HL-60/S4 (cell line): ENCODE results near the gene FAM200C.

Source experiments
- in situ Hi-C: fragments of 300-500 bp; cut with MboI; formaldehyde crosslinking; loops from 2 replicates; pipeline ENCODE4 v1.14.3; 2022; ENCODE audit warnings: low sequenced_read_pairs

FAM200C gene

DNA sequence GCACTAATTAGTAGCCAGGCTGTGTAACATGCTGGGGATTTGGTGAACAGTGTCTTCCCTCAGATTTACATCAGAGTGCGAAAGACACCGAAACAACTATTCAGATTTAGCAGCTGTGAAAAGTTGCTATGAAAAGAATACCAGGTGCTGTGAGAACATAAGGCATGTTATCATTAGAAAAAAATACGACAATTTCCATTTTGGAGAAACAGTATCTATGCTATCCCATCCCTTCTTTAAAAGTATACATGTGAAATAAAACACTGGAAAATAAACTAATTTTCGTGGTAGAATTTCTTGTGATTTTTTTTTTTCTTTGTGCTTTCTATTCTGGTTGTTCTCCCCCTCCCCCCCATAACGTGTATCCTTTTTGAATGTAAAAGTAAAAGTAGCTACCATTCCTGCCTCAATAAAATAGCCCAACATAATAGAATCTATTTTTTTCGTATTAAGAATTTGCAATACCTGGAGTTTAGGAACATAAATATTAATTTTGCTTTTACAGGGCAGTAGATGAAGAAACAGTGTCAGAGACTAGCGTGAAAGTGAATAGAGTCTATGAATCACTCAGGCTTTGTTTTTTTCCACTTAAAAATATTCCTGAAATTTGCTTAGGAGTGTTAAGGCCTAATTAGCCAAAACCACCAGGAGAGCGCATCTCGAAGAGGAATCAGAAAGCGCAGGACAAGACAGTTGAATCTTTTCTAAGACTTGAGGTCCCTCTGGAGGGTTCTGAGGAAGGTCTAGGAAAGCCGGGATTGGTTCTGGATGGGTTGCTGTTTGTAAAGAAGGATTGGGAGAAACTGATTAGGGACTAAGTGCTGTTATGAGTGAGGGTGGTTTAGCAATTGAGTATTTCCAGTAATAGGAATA lies 19.8 kb upstream of the FAM200C start:
- in situ Hi-C loops: no loop called here

DNA sequence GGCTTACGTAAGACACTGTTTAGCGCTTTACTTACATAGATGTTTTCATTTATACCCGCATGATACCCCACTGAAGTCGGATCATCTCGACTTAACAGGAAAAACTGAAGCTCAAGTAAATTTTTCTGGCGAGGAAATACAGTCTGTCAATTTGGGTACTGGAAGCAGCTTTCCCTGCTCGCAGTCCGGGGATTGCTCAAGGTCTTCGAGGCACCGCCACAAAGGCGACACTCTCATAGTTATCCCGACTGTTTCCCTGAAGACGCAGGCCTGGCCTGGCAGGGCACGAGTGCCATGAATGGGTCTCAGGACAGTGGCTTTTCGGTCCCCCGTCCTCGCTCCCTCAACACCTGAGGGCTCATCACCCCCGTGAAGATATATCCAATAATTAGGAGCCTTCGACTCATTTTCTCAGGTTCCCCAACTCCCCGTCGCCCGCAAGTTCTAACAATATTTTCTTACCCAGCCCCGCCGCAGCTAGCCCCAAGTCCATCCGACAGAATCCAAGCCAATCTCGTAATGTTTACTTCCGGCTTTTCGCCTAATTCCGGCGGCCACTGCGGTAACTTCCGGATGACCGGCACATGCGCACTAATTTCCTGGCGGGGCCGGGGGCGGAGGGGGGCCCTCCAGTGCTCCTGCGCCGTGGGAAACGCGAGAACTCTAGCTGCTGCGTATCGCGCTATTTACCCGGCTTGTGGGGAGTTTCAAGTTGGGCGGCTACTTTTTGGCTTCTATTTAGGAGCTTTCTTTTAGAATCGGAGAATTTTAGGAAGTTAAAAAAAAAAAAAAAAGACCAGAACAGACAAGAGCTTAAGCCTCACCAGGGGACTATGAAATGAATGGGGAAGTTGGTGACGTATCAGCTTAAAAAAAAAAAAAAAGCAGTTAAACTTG lies 19.0 kb upstream of the FAM200C start, which contains the start of gene SLU7:
SLU7 (minus strand) TSS at position 521 of the 897 bp plus-strand sequence. CDS start 3,787 bp downstream, outside the sequence.
- in situ Hi-C loops: no loop called here

DNA sequence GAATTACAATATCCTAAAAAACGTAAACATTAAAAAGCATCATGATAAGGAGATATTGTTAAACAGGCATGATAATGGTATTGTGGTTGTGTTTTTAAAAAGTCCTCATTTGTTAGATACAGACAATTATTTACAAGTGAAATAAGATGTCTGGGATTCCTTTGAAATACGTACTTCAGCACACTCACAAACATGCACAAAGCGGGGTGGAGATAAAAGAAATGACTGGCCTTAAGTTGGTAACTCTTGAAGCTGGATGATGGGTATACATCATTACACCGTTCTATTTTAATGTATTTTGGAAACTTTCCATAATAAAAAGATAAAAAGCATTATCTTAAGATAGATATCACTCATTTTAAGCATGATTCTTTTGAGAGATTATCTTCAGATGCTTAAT lies 1.0 kb downstream of the FAM200C start:
- in situ Hi-C loops: no loop called here

- in situ Hi-C loops: no loop called here
These were observed 2.4 kb downstream of the FAM200C start for GRCh38 chr5:160397492-160397891.

DNA sequence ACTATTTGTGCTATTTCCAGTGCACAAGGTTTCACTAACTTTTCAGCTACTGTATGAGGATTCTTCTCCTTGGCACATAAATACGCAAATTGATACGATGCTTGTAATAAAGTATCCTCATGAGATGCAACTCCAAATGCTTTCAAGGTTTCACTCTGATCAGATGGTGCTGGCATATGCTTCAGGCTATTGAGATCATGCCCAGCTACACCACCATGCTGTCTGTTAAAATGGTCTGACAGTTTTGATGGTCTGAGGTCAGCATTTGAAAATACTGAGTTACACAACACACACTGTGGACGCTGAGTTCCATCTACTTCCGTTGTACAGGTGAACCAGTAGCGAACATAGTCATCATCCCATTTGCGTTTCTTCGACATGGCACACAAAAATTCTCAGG lies 4.7 kb downstream of the FAM200C start:
- in situ Hi-C loops: no loop called here

DNA sequence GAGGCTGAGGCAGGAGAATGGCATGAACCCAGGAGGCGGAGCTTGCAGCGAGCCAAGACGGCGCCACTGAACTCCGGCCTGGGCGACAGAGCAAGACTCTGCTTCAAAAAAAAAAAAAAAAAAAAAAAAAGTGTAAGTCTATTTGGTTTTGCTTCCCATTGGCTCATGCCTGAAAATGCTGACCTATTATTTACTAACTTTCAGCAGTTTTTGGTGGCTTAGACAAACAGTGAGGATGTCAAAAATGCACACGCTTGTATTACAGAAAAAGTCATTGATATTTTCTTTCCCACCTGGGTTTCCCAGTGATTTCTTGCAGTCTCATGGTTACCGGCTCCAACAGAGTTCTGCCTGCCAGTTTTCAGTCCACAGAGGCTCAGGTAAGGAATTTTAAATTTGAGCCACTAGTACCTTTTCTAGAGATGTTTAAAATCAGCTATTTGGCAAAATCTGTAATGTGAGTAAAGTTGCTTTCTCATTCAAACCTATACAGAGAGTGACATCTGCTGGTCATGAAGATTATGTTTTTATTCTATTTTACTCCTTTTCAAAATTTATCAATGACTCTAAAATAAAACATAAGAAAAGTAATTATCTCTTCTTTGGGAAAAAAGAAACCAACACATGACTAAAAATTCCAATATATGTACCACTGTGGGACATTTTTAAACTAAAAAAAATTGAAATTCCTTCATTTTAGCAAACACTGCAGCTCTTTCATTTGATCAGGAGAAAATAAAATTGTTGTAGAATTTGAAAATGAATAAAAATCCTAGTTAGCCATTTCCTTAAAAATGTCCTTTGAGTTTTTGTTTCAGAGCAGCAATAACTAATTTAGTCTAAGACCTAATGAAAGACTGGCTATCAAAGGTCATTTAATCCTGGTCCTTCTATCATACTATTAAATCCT lies 8.8 kb downstream of the FAM200C start:
- in situ Hi-C loops: no loop called here

DNA sequence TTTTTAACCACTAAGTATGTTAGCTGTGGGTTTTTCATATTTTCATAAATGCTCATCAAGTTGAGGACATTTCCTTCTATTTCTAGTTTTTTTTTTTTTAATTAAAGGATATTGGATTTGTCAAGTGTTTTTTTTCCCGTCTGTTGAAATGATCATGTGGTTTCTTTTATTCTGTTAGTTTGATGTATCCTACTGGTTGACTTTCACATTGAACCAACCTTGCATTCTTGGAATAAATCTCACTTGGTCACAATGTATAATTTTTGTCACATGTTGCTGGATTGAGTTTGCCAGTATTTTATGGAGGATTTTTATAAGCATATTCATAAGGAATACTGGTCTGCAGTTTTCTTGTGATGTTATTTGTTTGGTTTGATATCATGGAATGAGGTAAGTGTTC lies 12.4 kb downstream of the FAM200C start:
- in situ Hi-C loops: no loop called here

- in situ Hi-C loops: no loop called here
These were observed 14.4 kb downstream of the FAM200C start for GRCh38 chr5:160385496-160385895.

DNA sequence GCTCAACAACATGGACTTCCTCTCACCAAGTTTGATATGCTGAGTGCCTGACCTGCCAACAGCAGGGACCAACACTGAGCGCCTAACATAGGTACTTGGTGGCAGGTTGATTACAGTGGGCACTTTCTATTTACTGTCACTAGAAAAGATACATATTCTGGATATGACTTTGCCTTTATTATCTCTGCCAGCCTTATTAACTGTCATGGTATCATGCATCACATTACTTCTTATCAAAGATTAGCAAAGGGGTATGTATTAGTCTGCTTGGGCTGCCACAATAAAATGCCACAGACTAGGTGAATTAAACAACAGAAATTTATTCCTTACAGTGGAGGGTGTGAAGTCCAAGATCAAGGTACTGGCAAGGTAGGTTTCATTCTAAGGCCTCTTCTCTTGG lies 15.2 kb downstream of the FAM200C start:
- in situ Hi-C loops: no loop called here

- in situ Hi-C loops: no loop called here
These were observed 17.5 kb downstream of the FAM200C start for GRCh38 chr5:160382346-160382745.

DNA sequence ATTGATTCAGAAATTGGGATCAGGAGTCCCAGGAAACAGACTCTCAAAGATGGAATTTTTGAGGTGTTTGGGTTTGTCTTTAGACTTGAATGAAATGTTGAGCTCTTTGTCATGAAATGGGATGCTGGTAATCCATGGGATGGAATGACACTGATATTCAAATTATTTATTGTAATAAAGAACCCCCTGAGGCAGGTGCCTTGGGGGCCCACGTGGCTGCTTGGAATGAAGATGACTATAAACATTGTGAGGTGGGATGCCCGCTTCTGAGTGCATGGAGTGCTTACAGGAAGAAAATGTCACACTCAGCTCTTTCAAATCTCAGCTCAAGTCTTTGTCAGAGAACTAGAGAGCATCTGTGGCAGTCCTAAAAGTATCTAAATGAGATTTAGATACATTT lies 19.8 kb downstream of the FAM200C start:
- in situ Hi-C loops: no loop called here

DNA sequence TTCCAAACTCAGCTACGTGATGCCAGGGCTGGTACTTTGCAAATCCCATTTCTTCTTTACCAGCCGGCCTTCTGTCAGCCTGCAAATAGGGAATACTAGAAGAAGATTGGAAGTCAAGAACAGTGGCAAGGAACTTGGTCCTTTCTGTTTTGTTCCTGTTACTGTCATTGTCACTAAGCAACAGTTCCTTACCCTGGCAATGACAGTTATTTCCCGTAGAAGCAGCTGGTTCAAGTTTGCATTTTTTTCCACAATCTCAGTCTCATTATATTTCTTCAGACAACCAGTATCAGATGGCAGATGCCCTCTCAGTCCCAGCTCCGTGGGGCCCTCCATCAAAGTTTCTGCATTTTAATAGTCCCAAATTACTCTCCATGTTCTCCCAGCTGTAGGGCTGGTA lies 20.3 kb downstream of the FAM200C start:
- in situ Hi-C loops: no loop called here

DNA sequence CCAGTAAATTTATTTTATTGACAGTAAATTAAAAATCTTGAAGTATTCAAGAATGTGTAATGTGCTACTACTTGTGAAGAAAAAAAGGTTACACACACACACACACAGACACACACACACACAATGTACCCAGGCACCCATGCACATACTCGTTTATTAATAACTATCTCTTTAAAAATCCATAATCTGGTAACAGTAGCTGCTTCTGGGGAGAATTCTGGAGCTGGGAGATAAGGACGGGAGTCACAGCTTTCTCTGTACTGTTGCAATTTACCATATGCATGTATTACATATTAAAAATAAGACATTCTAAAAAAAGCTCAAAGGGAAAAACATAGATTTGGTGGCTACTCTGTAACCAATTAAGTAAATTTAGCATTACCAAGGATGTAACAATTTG lies 21.5 kb downstream of the FAM200C start:
- in situ Hi-C loops: no loop called here

DNA sequence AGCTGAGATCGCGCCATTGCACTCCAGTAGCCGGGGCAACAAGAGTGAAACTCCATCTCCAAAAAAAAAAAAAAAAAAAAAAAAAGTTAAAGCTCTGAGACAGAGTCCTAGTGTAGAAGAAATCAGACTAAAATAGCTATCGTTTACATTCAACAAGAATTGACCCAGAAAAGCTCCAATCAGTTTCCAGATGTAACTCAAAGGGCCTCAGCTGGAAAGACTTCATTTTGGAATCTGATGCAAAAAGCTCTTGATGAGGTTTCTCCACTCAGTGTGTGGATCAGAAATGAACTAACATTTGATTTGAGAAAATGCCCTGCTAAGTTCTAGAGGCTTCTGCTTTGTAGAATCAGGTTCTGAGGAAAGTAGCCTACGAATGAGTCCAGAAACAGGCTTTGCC lies 22.2 kb downstream of the FAM200C start:
- in situ Hi-C loops: no loop called here

GRCh38 chr5:160376416-160376815 lies 23.4 kb downstream of the FAM200C start:
- in situ Hi-C loops: no loop called here

GRCh38 chr5:160375701-160376100 lies 24.2 kb downstream of the FAM200C start:
- in situ Hi-C loops: no loop called here

GRCh38 chr5:160375166-160375565 lies 24.7 kb downstream of the FAM200C start:
- in situ Hi-C loops: no loop called here

DNA sequence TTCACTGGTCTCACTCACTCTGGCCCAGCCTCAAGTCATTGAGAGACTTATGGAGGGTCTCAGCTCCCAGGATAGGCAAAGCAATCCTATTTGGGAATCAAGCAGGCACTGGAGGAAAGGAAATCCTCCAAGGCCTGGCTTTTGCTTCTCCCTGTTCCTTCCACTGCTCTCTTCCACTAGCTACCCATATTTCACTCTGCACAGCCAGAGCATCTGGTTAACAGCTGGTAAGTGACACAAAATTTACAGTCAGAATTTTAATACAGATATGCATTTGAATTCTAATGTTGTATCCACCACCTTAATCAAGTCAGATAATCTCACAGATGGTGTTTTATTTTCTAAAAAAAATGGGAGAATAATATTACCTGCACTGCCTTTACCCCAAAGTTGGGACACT lies 28.6 kb downstream of the FAM200C start:
- in situ Hi-C loops: no loop called here

DNA sequence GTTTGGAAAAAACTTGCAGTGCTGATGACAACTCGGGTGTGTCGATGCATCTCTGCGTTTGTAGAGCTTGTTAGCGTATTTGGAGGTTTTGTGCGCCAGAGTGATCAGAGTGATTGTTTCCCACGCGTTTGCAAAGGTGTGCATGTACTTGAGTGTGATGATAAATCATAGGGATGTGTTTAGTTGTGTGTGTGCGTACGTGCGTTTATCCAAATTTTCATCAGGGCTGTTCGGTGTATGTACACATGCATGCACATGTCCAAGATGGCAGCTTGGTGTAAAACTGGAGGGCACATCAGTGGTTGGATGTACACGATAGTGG lies 29.2 kb downstream of the FAM200C start:
- in situ Hi-C loops: no loop called here

- in situ Hi-C loops: no loop called here
These were observed 29.7 kb downstream of the FAM200C start, which contains the start of gene C1QTNF2 for GRCh38 chr5:160369990-160370712. TSS of gene C1QTNF2 (minus strand) at chr5:160370626. CDS start at chr5:160355011, 15,615 bp downstream.
